HK-2 (cell line): Measurements from ENCODE around the gene CAMSAP3.

ENCODE experiments used
- DNase-seq: peaks from one replicate; pipeline ENCODE4 v3.0.0-alpha.2; 2018; ENCODE audit not compliant: unreplicated experiment

Gene CAMSAP3

DNA sequence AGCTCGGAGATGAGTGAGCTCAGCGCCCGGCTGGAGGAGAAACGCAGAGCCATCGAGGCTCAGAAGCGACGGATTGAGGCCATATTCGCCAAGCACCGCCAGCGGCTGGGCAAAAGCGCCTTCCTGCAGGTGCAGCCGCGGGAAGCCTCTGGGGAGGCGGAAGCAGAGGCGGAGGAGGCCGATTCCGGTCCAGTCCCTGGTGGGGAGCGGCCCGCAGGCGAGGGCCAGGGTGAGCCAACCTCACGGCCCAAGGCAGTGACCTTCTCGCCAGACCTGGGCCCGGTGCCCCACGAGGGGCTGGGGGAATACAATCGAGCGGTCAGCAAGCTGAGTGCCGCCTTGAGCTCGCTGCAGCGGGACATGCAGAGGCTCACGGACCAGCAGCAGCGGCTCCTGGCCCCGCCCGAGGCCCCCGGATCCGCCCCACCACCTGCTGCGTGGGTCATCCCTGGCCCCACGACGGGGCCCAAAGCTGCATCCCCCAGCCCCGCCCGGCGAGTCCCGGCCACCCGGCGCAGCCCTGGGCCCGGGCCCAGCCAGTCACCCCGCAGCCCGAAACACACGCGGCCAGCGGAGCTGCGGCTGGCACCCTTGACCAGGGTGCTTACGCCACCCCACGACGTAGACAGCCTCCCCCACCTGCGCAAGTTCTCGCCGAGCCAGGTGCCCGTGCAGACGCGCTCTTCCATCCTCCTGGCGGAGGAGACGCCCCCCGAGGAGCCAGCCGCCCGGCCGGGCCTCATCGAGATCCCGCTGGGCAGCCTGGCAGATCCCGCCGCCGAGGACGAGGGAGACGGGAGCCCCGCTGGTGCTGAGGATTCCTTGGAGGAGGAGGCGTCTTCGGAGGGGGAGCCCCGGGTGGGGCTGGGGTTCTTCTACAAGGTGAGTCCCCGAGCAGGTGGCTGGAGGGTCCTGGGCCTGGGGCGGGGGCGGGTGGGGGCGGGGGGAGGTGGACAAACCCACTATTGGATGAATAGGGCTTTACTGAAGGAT lies 16.9 kb downstream of the CAMSAP3 start:
- DNase-seq = no peak

DNA sequence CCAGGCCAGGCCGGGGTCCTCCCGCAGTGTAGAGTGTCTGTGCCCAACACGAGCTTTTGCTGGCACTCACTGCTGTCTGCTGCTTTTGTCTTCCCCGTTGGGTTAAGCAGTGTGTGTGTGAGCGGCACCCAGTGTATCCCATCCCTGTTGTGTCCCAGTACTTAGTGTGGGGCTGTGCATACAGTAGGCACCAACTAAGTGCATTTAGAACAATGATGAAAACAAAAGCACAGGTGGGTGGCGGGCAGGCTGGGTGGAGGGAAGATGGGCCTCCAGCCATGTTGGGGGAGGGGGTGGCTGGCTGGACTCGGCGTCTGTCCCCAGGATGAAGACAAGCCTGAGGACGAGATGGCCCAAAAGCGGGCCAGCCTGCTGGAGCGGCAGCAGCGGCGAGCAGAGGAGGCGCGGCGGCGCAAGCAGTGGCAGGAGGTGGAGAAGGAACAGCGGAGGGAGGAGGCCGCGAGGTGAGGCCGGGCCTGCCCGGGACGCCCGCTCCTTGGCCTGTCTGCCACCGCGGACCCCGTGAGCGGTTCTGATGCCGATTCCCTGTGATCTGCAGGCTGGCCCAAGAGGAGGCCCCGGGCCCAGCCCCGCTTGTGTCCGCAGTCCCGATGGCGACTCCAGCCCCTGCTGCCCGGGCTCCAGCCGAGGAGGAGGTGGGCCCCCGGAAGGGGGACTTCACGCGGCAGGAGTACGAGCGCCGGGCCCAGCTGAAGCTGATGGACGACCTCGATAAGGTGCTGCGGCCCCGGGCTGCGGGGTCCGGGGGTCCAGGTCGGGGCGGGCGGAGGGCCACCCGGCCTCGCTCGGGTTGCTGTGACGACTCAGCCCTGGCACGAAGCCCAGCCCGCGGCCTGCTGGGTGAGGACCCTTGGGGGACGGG lies 19.4 kb downstream of the CAMSAP3 start:
- no peak for DNase-seq

DNA sequence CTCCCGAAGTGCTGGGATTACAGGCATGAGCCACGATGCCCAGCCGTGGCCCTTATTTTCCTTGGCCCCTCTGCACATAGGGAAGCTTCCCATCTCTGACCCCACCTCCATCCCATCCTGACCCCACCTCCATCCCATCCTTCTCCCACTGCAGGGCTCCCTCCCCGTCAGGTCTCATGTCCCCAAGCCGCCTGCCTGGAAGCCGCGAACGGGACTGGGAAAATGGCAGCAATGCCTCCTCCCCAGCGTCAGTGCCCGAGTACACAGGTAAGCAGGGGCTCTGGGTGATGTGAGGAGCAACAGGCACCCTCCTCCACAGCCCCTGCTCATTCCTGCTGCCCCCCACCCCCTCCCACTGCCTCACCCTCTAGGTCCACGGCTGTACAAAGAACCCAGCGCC lies 21.5 kb downstream of the CAMSAP3 start:
- no peak for DNase-seq

DNA sequence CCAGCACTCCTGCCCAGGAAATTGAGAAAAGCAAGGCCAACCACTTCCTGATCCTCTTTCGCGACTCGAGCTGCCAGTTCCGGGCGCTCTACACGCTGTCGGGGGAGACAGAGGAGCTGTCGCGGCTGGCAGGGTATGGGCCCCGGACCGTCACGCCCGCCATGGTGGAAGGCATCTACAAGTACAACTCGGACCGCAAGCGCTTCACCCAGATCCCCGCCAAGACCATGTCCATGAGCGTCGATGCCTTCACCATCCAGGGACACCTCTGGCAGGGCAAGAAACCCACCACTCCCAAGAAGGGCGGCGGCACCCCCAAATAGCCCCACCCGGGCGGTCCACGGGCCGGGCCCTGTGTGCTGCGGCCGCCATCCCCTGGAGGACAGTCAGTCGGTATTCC lies 22.1 kb downstream of the CAMSAP3 start:
- DNase-seq = no peak

DNA sequence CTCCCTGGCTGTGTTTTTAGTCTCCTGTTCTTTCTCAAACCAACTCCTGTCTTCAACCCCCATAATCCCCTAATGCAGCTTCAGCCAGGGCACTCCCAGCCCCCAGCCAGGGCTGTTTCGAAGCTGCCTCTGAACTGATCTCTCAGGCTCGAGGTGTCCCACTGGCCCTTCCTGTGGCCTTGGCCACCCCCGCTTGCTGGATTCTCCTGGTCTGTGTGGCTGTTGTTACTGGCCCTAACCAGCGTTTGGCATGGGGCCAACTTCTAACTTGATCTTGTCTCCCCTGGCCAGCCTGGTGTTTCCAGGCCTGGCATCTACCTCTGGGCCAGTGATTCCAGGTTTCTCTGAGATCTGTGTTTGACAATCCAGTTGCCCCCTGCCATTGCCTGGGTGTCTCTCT lies 22.7 kb downstream of the CAMSAP3 start:
- no peak for DNase-seq

DNA sequence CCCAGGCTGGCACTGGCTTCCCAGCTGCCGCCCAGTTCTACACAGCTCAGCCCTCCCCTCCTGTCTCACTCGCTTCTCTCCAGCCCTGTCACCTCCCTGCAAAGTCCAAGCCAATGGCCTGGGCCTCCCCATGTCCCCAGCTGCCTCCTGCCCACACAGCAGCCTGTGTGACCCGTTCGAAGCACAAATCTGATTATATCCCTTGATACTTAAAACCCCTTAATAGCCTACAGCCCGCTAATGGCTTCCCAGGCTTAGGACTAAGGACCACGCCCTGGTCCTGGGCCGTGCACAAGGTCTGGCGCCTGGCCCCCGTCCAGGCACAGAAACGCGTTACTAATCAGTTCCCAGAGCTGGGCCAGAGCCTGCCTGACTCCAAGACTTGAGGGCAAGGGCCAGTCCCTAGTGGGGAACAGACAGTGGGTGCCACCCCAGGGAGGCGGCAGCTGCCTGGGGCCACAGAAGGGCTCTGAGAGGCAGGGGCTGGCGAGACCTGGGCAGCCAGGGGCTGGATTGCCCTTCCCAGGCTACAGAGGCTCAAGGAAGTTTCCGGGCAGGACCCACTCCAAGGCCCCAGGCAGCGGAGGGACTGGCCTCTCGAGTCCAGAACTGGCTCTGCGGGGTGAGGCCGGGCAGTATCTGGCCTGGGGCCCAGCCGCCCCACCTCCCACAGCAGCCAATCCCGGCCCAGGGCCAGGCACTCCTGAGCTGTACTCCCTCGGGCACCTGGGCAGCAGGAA lies 23.3 kb downstream of the CAMSAP3 start:
- no peak for DNase-seq

DNA sequence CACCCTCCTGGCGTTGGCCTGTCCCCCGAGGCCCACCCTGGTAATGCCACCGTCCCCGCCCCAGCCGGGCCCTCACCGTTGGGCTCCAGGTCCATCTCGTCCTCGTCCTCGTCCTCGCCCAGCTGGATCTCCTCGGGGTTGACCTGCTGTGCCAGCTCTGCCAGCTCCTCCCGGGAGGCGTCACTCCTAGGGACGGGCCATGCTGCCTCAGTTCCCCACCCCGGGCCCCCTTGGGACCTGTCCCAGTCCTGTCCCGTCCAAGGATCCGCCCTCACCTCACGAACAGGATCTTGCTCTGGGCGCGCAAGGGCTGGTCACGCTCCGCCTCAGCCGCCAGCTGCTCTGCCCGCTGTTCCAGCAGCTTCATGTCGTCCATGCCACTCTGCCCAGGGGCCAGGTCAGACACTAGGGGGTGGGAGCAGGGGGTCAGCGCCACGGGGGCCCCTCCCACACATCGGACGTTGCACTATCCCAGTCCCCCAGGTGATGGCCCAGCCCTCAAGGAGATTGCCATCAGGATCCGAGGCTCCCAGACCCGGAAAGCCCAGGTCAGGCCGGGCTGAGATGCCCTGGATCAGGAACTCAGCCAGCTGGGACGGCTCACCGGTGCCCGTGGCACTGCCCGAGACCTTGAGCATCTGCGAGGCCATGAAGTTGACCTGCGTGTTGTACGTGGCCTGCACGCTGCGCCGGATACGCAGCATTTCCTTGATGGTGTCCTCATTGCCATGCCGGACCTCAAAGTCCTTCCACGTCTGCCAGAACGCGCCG lies 24.2 kb downstream of the CAMSAP3 start:
- DNase-seq = no peak

DNA sequence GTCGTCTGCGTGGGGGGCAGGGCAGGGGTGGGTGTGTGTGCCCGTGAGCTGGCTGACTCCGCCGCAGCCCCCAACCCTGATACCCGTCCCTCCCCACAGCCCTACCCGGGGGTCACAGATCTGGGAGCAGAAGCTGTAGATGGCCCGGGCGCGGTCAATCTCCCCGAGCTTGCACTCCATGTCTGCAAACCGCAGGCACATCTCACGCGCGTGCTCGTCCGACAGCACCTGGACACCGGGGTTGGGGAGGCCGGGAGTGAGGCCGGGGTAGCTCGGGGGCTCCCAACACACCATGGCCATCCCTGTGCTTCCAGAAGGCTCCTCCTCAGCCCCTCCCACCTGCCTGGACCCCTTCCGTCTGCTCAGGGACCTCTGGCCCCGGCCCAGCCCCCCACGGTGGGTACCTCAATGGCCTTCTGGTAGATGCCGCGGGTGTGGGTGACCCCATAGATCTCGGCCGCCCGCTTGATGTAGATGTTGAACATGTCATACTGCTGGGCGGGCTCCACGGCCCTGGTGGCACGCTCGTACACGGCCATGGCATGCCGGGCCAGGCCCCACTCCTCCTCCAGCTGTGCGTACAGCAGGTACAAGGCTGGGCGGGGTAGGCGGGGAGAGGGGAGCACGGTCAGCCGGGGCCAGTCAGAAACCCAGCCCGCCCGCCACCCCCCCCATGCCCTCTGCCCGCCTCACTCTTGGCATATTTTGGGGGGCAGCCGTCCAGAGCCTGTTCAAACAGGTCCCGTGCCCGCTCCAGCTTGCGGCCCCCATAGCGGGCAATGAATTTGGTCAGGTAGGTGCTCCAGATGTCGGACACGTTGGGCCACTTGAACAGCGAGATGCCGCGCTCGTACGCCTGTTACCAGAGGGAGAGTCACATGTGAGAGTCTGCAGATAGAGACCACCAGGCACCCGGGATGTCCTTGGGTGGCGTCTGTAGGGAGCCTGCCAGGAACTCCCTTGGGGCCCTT lies 25.1 kb downstream of the CAMSAP3 start:
- DNase-seq = no peak

DNA sequence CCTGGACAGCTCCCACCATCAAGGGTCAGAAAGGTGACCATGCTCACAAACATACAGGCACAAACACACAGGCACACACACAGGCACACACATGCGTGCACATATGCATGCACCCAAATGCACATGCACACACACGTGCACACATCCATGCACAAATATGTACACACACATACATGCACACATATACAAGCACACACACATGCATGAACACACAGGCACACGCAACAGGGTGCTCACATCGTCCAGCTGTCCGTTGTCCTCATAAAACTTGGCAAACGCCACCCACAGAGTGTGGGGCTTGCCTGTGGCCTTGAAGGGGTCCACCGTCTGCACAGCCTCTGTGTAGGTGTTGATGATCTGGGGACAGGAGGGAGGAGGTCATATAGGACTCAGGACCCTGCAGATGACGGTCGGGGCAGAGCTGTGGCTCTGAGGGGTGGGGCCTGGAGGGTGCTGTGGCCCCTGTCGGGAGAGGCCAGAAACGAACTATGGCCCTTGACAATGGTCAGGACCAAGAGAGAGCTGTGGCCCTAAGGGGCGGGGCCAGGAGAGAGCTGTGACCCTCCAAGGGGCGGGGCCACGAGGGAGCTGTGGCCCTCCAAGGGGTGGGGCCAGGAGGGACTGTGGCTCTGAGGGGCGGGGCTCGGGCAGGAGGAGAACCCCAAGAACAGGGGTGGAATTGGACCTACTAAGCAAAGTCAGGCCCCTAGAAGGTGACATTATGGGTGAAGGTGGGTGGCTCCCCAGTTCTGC lies 27.4 kb downstream of the CAMSAP3 start:
- no peak for DNase-seq

DNA sequence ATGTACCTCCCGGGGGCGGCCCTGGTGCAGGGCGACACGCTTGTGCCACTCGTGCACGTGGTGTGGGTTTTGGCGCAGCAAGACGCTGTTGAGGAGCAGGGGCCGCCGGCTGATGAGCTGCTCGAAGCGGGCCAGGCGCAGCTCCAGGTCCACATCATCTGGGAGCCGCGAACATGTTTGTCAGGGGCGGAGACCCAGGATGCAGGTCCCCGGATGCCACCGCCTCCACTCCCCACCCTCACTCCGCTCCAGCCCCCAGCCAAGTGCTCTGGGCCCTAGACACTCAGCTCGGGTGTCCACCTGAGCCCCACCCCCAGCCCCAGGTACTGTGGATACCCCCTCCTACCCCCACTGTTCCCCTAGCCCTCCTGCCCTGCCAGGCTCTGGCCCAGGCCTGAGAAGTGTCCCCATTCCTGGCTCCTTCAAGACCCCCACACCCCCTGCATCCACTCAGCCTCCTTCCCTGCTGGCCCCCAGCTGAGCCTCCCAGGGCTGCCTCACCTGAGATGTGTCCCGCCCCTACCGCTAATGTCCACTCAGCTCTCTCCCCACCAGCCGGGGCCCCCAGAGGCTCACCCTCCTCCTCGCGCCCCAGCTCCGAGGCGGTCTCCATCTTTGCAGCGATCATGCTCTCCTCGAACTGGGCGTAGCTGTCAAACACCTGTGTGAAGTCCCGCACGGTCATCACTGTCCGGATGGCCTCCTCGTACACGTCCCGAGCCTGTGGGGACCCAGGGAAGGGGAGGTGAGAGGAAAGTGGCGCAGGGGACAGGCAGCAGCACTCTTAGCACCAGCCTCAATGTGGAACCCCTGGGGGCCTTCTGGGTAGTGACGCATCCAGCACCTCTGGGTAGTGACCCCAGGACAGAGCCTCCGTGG lies 28.3 kb downstream of the CAMSAP3 start:
- no peak for DNase-seq

DNA sequence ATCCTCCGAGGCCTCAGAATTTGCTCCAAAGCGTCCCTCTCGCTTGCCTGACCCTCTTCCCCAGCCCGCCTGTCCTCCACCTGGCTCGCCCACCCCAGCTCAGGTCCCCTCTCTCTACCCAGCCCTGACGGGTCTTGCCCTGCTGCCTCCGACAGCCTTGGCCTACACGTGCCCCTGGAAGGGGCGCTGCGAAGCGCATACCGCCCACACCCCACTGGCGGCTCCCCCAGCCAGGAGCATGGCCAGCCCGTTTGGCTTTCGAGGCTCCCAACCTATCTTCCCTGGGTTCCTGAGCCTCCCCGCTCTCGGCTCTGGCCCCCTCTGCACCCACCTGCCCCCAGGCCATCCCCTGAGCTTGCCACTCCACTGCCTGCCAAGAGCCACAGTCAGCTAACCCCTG lies 29.1 kb downstream of the CAMSAP3 start:
- DNase-seq = no peak

DNA sequence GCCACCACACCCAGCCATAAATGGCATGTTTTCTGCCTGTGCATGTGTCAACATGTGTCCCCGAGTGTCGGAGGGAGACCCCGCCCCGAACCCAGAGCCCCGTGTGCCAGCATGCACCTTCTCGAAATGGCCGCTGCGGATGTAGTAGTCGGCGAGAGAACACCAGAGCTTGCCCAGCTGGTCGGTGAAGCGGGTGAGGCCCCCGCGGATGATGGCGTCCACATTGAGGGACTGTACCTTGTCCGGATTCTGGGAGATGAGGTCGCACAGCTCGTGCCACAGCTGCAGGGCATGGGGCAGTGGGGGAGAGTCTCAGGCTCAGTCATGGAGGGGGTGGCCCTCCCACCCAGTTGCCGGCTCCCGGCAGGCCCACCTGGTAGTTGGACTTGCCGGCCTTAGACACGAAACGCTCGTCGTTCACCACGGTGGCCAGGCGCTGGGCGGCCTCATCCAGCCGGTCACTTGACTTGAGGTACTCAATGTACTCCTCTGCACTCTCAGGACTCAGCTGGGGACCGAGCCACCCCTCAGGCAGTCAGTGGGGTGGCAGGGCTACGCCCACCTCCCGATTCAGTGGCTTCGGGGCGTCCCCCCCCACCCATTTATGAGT lies 30.2 kb downstream of the CAMSAP3 start:
- DNase-seq = no peak

DNA sequence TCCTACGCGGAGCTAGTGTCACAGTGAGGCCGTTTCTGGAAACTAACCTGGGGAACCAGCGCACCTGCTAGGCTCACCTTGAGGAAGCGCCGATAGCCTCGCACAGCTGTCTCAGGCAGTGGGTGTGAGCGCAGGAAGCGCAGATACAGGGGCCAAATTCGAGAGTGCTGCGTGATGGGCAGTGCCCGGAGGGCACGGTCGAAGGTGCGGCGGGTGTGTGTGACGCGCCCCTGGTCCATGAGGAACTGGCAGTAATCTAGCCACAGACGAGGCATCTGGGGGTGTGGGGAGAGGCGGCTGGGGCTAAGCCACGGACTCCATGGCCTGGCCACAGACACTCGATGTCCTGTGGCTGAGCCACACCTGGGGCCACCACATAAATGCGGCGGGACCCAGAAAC lies 31.5 kb downstream of the CAMSAP3 start:
- DNase-seq = no peak

DNA sequence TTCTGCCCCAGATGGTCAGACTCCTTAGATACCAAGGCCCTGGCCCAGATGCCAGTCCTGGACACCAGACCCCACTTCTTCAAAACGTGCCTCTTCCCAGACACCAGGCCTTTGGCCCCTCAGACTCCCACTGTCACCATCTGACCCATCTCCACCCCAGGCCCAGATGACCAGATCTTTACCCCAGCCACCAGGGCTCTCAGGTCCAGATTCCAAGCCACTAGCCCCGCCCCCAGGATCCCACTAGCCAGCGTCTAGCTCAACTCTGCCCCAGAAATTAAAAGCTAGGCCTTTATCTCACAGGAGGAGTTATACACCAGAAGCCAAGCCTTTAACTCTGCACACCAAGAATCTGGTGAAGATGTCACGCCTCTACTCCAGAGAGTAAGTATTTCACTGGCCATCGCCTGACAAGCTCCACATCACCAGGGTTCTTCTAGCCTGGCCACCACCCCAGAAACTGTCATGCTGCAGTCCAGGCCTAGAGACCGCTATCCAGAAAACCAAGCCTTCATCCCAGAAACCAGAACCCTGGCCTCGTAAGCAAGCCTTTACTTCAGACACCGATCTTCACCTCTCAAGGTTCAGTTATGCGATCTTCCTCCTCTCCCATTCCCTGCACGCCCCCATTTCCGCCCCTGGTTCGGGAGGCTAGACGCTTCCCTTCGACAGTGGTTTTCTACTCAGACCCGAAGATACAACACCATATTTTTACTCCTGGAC lies 33.1 kb downstream of the CAMSAP3 start:
- DNase-seq = no peak

DNA sequence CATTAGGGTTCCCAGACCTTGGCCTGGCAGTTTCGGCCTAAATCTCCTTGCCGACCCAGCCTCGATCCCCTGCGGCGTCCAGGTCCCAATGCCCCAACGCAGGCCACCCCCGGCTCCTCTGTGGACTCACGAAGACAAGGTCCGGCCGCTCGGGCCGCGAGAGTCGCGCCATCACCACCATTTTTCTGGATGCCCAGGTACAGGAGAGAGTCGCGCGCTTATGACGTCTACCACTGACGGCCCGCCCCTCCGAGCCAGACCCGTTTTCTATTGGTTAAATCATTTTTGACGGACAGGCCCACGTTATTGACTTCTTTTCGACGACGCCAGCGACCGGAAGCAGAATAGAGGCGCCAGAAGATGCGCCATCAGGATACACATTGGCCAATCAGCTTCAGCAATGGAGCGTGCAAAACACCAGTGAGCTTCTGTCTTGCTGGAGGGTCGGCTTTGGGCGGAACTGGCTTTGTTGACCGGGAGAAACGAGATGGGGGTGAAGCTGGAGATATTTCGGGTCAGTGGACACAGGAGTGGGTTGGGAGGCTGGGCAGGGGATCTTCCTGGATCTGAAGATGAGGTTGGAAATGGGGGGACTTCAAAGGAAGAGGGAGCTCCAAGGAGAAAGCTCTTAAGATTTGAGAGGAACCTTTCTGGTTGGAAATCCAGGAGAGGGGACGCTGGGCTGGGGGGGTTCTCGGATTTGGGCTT lies 33.8 kb downstream of the CAMSAP3 start, which contains the start of the genes PET100 and XAB2:
PET100 (plus strand) TSS at position 447 of the 708 bp plus-strand sequence; CDS start at position 488, 41 bp downstream.
XAB2 (minus strand) TSS at position 199 of the 708 bp plus-strand sequence; CDS start at position 181, 18 bp downstream.
- DNase-seq = peak; percentile 97

DNA sequence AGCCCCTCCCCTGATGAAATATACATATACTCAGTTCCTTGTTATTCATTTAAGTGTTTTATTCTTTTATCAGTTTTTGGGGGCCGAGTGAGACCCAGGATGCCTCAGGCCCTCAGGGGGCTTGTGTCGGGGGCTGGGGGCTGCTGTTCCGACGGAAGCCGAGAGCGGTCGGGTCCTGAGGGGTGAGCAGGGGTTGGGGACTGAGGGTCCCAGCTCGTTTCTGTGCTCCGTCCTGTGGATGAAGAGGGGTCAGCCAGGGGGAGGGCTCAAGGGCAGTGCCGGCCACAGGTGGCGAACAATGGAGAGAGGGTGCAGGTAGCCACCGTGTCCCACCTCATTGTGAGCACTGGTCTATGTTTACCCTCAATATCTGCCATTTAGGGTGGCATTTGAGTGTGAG lies 35.9 kb downstream of the CAMSAP3 start:
- DNase-seq = no peak
